Measurements from ENCODE around the gene WFDC11.
"Not testable (repeated sequence)": the region's sequence is repeated elsewhere in the genome, so short reads cannot be mapped to it uniquely, and the experiment has no call there.

WFDC11 gene

GRCh38 chr20:45670139-45670538 is at the start of gene WFDC11:
TSS of gene WFDC11 (minus strand) at chr20:45670239. CDS start at chr20:45650600, 19,639 bp downstream.
- no peak for DNase-seq (ENCODE audit: low read depth)

GRCh38 chr20:45716141-45716688 is 46.2 kb upstream of the WFDC11 start:
- DNase-seq (ENCODE audit: low read depth): not testable (repeated sequence)

GRCh38 chr20:45704969-45705637 is 35.1 kb upstream of the WFDC11 start, which contains the start of gene WFDC10B:
TSS of gene WFDC10B (minus strand) at chr20:45705019. CDS start at chr20:45685992, 19,027 bp downstream.
- DNase-seq (ENCODE audit: low read depth): no peak

- no peak for DNase-seq (ENCODE audit: low read depth)
Observed at GRCh38 chr20:45701873-45702272, 31.8 kb upstream of the WFDC11 start, which contains the start of gene WFDC13. TSS of gene WFDC13 (plus strand) at chr20:45702038. CDS start at chr20:45702124, 86 bp downstream.

- DNase-seq (ENCODE audit: low read depth): no peak
Observed at GRCh38 chr20:45701104-45701503, 31.1 kb upstream of the WFDC11 start.

- no peak for DNase-seq (ENCODE audit: low read depth)
Observed at GRCh38 chr20:45695496-45695895, 25.5 kb upstream of the WFDC11 start.

- not testable (repeated sequence) for DNase-seq (ENCODE audit: low read depth)
Observed at GRCh38 chr20:45693346-45693745, 23.3 kb upstream of the WFDC11 start.

- peak; percentile 0 for DNase-seq (ENCODE audit: low read depth)
Observed at GRCh38 chr20:45685896-45686295, 15.9 kb upstream of the WFDC11 start.

GRCh38 chr20:45679650-45680049 is 9.6 kb upstream of the WFDC11 start:
- no peak for DNase-seq (ENCODE audit: low read depth)

- DNase-seq (ENCODE audit: low read depth): no peak
Observed at GRCh38 chr20:45672765-45673164, 2.7 kb upstream of the WFDC11 start.

- not testable (repeated sequence) for DNase-seq (ENCODE audit: low read depth)
Observed at GRCh38 chr20:45657038-45657437, 13.0 kb downstream of the WFDC11 start.

- not testable (repeated sequence) for DNase-seq (ENCODE audit: low read depth)
Observed at GRCh38 chr20:45651726-45652125, 18.3 kb downstream of the WFDC11 start.

GRCh38 chr20:45649312-45649863 is 20.7 kb downstream of the WFDC11 start:
- no peak for DNase-seq (ENCODE audit: low read depth)

- no peak for DNase-seq (ENCODE audit: low read depth)
Observed at GRCh38 chr20:45647441-45648050, 22.5 kb downstream of the WFDC11 start.

GRCh38 chr20:45646875-45647274 is 23.2 kb downstream of the WFDC11 start:
- no peak for DNase-seq (ENCODE audit: low read depth)

GRCh38 chr20:45645869-45646268 is 24.2 kb downstream of the WFDC11 start:
- not testable (repeated sequence) for DNase-seq (ENCODE audit: low read depth)

- DNase-seq (ENCODE audit: low read depth): not testable (repeated sequence)
Observed at GRCh38 chr20:45641076-45641475, 29.0 kb downstream of the WFDC11 start.

- DNase-seq (ENCODE audit: low read depth): no peak
Observed at GRCh38 chr20:45639687-45640086, 30.4 kb downstream of the WFDC11 start.

GRCh38 chr20:45636513-45636912 is 33.5 kb downstream of the WFDC11 start:
- no peak for DNase-seq (ENCODE audit: low read depth)

- DNase-seq (ENCODE audit: low read depth): no peak
Observed at GRCh38 chr20:45631184-45631583, 38.9 kb downstream of the WFDC11 start, which contains the start of gene WFDC9. TSS of gene WFDC9 (minus strand) at chr20:45631284. CDS start at chr20:45610181, 21,103 bp downstream.

GRCh38 chr20:45630371-45630770 is 39.7 kb downstream of the WFDC11 start:
- DNase-seq (ENCODE audit: low read depth): no peak

GRCh38 chr20:45629496-45630100 is 40.4 kb downstream of the WFDC11 start, which contains the start of gene WFDC10A:
TSS of gene WFDC10A (plus strand) at chr20:45629739. CDS start at chr20:45629814, 75 bp downstream.
- DNase-seq (ENCODE audit: low read depth): no peak
